Lower leg skin (tissue), 4 donors: ENCODE measurements around the gene MARS1. TPM values are rescaled to one million over a fixed set of nuclear protein-coding genes. Genes with fewer than 3 reads are reported as not detected.

Experiments used
- DNase-seq, 2 donors: peaks; one replicate each; pipeline ENCODE4 v3.0.0-alpha.2; 2019; ENCODE audit warnings: low spot score in 2 of 2
- H3K4me3 ChIP-seq: fragments of 200-600 bp; sonication (generic); 2 replicates; pipeline ENCODE4 v1.5.1; 2017; ENCODE audit warnings: mild to moderate bottlenecking, low read depth; ENCODE audit not compliant: poor library complexity, severe bottlenecking
- CTCF ChIP-seq, 3 donors: fragments of 450-650 bp; IDR thresholded peaks; one replicate each; pipeline ENCODE4 v1.5.1; 2016; ENCODE audit warnings: antibody characterized with exemption in 3 of 3, mild to moderate bottlenecking in 3 of 3, moderate library complexity in 2 of 3
- POLR2A ChIP-seq, 2 donors: fragments of 450-650 bp; IDR thresholded peaks; one replicate each; pipeline ENCODE4 v1.6.1; 2016 to 2017; ENCODE audit warnings: antibody characterized with exemption in 2 of 2, mild to moderate bottlenecking in 1 of 2, moderate library complexity in 1 of 2
- WGBS, 2 donors: methylation state at CpG; one replicate each; pipeline ENCODE4 v1.1.5; 2018; 5-methylcytosine and 5-hydroxymethylcytosine counted together
- intact Hi-C: fragments of 100-400 bp; cut with DNase I; formaldehyde crosslinking; loops from one replicate; pipeline ENCODE4 v1.15.0; 2023; ENCODE audit warnings: low total_unique reads
- total RNA-seq, 4 donors: library from RNA; depleted of rRNA; stranded (reverse); fragments of >200 nt; gene quantifications; one replicate each; pipeline ENCODE4 v1.1.0, GENCODE V29; 2016

The MARS1 gene
- total RNA-seq, 4 donors from 2014 or later: 37.7 to 386 (median 51.4) TPM

GRCh38 chr12:57462251-57462911 lies 25.5 kb upstream of the MARS1 start:
- TF ChIP-seq POLR2A (IDR thresholded peaks at IDR 0.05): no peak
- TF ChIP-seq CTCF (IDR thresholded peaks at IDR 0.05): peak in 1 of 3 donors; percentile 75
- peak overlapping the region; percentile 21 for H3K4me3 ChIP-seq
- DNase-seq: peak; percentile 76 to 97
- WGBS, 2 donors: 0 to 2% methylated on average over 28 of the region's 28 CpGs
- intact Hi-C loops: loop anchor here (10.0 kb wide), 1 partner anchor 162 kb away; no protein-coding TSS in a partner anchor

- DNase-seq: no peak
- 28 to 33% methylated on average over 5 of the region's 5 CpGs for WGBS, 2 donors
- no peak for TF ChIP-seq CTCF (IDR thresholded peaks at IDR 0.05)
- TF ChIP-seq POLR2A (IDR thresholded peaks at IDR 0.05): no peak
- H3K4me3 ChIP-seq: no peak overlapping the region
- intact Hi-C loops: loop anchor here (10.0 kb wide), 1 partner anchor 162 kb away; no protein-coding TSS in a partner anchor
These were observed 25.0 kb upstream of the MARS1 start for GRCh38 chr12:57462912-57463253.

GRCh38 chr12:57464569-57464968 lies 23.3 kb upstream of the MARS1 start:
- intact Hi-C loops: loop anchor here (10.0 kb wide), 1 partner anchor 160 kb away; no protein-coding TSS in a partner anchor
- no peak for DNase-seq
- no peak overlapping the region for H3K4me3 ChIP-seq
- WGBS, 2 donors: 94 to 95% methylated on average over 12 of the region's 12 CpGs
- TF ChIP-seq POLR2A (IDR thresholded peaks at IDR 0.05) (no peak), CTCF (IDR thresholded peaks at IDR 0.05) (no peak)

DNA sequence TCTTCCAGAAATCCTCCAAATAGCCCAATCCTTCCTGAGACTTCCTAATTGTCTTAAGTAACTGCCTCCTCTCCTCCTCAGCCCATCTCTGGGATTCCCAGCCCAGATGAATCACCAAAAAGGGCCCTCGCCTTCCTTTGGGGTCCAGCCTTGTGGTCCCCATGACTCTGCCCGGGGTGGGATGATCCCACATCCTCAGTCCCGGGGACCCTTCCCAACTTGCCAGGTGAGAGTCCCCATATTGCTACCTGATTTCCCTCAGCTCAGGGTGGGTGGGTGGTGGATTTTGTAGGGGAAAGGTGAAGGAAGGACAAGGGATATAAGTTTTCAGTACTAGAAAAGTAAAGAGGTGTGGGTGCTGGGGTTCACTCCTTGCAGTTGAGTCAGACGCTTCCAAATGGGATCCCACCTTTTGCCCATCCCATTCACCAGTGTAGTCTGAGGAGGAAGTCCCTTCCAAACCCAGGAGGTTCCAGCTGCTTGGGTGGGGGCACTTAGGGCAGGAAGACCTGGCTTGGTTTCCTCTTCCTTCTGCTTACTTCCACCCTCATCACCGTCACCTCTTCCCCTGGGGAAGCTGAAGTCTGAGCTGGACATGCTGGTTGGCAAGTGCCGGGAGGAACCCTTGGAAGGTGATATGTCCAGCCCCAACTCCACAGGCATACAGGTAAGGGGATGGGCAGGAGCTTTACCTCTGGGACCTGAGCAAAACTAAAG lies 22.7 kb upstream of the MARS1 start:
- no peak for TF ChIP-seq CTCF (IDR thresholded peaks at IDR 0.05)
- no peak for TF ChIP-seq POLR2A (IDR thresholded peaks at IDR 0.05)
- WGBS, 2 donors: 85 to 87% methylated on average over 6 of the region's 6 CpGs
- intact Hi-C loops: loop anchor here (10.0 kb wide), 1 partner anchor 160 kb away; no protein-coding TSS in a partner anchor
- DNase-seq: no peak
- H3K4me3 ChIP-seq: no peak overlapping the region

GRCh38 chr12:57465747-57466505 lies 21.9 kb upstream of the MARS1 start:
- intact Hi-C loops: loop anchor here (10.0 kb wide), 1 partner anchor 159 kb away; no protein-coding TSS in a partner anchor
- no peak for TF ChIP-seq CTCF (IDR thresholded peaks at IDR 0.05)
- DNase-seq: no peak
- no peak overlapping the region for H3K4me3 ChIP-seq
- WGBS, 2 donors: 82% methylated on average over 14 of the region's 14 CpGs
